ENCODE results near the gene BPIFB3. TPM values are rescaled to one million over a fixed set of nuclear protein-coding genes. Genes with fewer than 3 reads are reported as not detected.

BPIFB3 gene
- total RNA-seq, 4 donors from 2014 or later = not detected

DNA sequence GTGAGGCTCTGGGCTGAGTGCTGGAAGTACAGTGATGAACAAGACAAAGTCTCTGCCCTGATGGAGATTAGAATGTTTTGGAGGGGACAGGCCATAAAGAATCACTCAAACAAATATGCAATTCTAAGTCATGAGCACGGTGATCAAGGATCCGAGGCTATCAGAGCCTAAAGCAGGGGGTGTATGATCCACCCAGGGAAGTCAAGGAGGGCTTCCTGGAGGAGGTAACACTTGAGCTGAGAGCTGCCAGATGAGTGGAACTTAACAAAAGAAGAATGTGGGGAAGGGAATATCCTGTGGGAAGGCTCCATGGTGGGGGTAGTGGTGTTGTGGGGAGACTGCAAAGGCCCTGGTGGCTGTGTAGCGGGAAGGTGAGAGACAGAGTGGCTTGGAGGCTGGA is 38.0 kb downstream of the BPIFB3 start:
- no peaks in the 10 kb centered on the region for H3K4me1 ChIP-seq
- no peak overlapping the region for H3K4me3 ChIP-seq
- WGBS = 86% methylated on average over 3 of the region's 3 CpGs
- H3K9me3 ChIP-seq = no peaks in the 10 kb centered on the region
- H3K36me3 ChIP-seq = no peaks in the 10 kb centered on the region
- TF ChIP-seq POLR2A (IDR thresholded peaks at IDR 0.05) = no peak
- TF ChIP-seq, protein P1, sequence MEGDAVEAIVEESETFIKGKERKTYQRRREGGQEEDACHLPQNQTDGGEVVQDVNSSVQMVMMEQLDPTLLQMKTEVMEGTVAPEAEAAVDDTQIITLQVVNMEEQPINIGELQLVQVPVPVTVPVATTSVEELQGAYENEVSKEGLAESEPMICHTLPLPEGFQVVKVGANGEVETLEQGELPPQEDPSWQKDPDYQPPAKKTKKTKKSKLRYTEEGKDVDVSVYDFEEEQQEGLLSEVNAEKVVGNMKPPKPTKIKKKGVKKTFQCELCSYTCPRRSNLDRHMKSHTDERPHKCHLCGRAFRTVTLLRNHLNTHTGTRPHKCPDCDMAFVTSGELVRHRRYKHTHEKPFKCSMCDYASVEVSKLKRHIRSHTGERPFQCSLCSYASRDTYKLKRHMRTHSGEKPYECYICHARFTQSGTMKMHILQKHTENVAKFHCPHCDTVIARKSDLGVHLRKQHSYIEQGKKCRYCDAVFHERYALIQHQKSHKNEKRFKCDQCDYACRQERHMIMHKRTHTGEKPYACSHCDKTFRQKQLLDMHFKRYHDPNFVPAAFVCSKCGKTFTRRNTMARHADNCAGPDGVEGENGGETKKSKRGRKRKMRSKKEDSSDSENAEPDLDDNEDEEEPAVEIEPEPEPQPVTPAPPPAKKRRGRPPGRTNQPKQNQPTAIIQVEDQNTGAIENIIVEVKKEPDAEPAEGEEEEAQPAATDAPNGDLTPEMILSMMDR (IDR thresholded peaks at IDR 0.05) = no peak
- TF ChIP-seq EP300 (IDR thresholded peaks at IDR 0.05) = no peak
- H3K27me3 ChIP-seq = peaks cover 7% of the 10 kb centered on the region
- no peak for DNase-seq (ENCODE audit: low spot score in 2 of 2)
- no peak overlapping the region for H3K27ac ChIP-seq

DNA sequence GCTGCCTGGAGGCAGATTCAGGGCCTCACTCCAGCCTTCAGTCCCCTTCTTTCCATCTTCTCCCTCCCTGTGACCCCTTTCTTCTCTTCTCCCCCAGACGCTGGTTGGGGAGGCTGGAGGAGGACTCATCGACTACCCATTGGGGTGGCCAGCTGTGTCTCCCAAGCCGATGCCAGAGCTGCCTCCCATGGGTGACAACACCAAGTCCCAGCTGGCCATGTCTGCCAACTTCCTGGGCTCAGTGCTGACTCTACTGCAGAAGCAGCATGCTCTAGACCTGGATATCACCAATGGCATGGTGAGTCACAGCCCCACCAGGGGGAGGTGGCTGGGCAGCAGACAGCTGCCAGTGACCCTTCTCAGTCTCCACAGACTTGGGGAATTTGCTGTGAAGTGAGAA is 38.7 kb downstream of the BPIFB3 start:
- Histone ChIP-seq H3K27me3 (peaks cover 7% of the 10 kb centered on the region), H3K4me1 (no peaks in the 10 kb centered on the region), H3K36me3 (no peaks in the 10 kb centered on the region), H3K27ac (no peak overlapping the region), H3K4me3 (no peak overlapping the region), H3K9me3 (no peaks in the 10 kb centered on the region)
- 72% methylated on average over 3 of the region's 3 CpGs for WGBS
- no peak for TF ChIP-seq POLR2A (IDR thresholded peaks at IDR 0.05)
- TF ChIP-seq EP300 (IDR thresholded peaks at IDR 0.05) = no peak
- TF ChIP-seq POLR2AphosphoS5 (IDR thresholded peaks at IDR 0.05) = no peak
- TF ChIP-seq, protein P1 (IDR thresholded peaks at IDR 0.05) = no peak
- no peak for DNase-seq (ENCODE audit: low spot score in 2 of 2)

DNA sequence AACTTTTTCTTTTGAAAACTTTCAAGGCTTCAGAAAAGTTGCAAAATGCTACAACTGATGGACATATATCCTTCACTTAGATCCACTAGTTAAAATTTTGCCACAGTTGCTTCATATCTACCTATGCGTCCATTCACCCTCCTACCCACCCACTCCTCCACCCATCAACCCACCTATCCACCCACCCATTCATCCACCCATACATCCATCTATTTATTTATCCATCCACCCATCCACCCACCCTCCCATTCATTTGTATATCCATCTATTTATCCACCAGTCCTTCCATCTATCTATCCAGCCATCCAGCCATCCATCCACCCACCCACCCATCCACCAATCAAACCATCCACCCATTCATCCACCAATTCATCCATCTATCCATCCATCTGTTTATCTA is 39.4 kb downstream of the BPIFB3 start:
- peaks cover 7% of the 10 kb centered on the region for H3K27me3 ChIP-seq
- TF ChIP-seq, protein P1 (IDR thresholded peaks at IDR 0.05) = no peak
- TF ChIP-seq POLR2A (IDR thresholded peaks at IDR 0.05) (no peak), POLR2AphosphoS5 (IDR thresholded peaks at IDR 0.05) (no peak), EP300 (IDR thresholded peaks at IDR 0.05) (no peak)
- no peaks in the 10 kb centered on the region for H3K4me1 ChIP-seq
- WGBS = 79% methylated on average over 1 of the region's 1 CpG
- no peak for DNase-seq (ENCODE audit: low spot score in 2 of 2)
- no peaks in the 10 kb centered on the region for H3K36me3 ChIP-seq
- no peak overlapping the region for H3K4me3 ChIP-seq
- H3K27ac ChIP-seq = no peak overlapping the region
- H3K9me3 ChIP-seq = no peaks in the 10 kb centered on the region

- Histone ChIP-seq H3K27me3 (peaks cover 7% of the 10 kb centered on the region), H3K36me3 (no peaks in the 10 kb centered on the region), H3K4me1 (no peaks in the 10 kb centered on the region), H3K9me3 (no peaks in the 10 kb centered on the region), H3K4me3 (no peak overlapping the region), H3K27ac (no peak overlapping the region)
- 43% methylated on average over 1 of the region's 1 CpG for WGBS
- no peak for TF ChIP-seq EP300 (IDR thresholded peaks at IDR 0.05)
- TF ChIP-seq, protein P1 (IDR thresholded peaks at IDR 0.05) = no peak
- no peak for TF ChIP-seq POLR2A (IDR thresholded peaks at IDR 0.05)
- no peak for TF ChIP-seq POLR2AphosphoS5 (IDR thresholded peaks at IDR 0.05)
- DNase-seq (ENCODE audit: low spot score in 2 of 2) = no peak
Measured at GRCh38 chr20:33093582-33093981, 39.9 kb downstream of the BPIFB3 start.

DNA sequence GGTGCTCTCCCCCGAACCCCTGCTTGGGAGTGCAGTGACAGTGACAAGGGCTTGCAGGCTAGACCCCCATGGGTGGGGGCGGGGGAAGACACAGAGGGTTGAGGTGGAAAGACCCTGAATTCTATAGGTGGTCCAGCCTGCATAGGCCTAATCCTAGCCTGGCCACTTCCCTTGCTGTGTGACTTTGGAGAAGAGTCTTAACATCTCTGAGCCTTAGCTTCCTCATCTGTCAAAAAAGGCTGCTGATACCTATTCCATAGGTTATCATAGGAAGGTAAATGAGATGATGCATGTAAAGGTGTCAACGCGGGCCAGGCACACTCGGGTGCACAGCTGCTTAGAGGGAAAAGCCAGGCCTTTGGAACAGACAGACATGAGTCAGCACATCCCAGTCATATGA is 41.5 kb downstream of the BPIFB3 start:
- Histone ChIP-seq H3K4me3 (no peak overlapping the region), H3K36me3 (no peaks in the 10 kb centered on the region), H3K27ac (no peak overlapping the region), H3K4me1 (no peaks in the 10 kb centered on the region), H3K9me3 (no peaks in the 10 kb centered on the region), H3K27me3 (peaks cover 7% of the 10 kb centered on the region)
- 65% methylated on average over 4 of the region's 5 CpGs for WGBS
- TF ChIP-seq EP300 (IDR thresholded peaks at IDR 0.05) (no peak), POLR2AphosphoS5 (IDR thresholded peaks at IDR 0.05) (no peak), POLR2A (IDR thresholded peaks at IDR 0.05) (no peak)
- TF ChIP-seq, protein P1 (IDR thresholded peaks at IDR 0.05) = no peak
- no peak for DNase-seq (ENCODE audit: low spot score in 2 of 2)

All from suprapubic skin (tissue), 4 donors.